Neural cell (in vitro differentiated cells): ENCODE data around the gene SCART1. TPM values are rescaled to one million over a fixed set of nuclear protein-coding genes. Genes with fewer than 3 reads are reported as not detected.

Experiments
- H2AFZ ChIP-seq: fragments of 200-600, 300-800 bp; sonication (generic), shearing (Covaris generic); 2 replicates; pipeline ENCODE4 v1.6.0; 2014; ENCODE audit warnings: low read depth, mild to moderate bottlenecking, antibody characterized with exemption, low read length, moderate library complexity
- H3F3A ChIP-seq: fragments of 200-600 bp; shearing (Covaris generic); 2 replicates; pipeline ENCODE4 v1.6.1; 2016; ENCODE audit warnings: mild to moderate bottlenecking, moderate library complexity, mixed read lengths, antibody characterized with exemption, low read length; ENCODE audit not compliant: insufficient read depth, poor library complexity, severe bottlenecking
- H3K27ac ChIP-seq: fragments of 200-600, 300-800 bp; sonication (generic), shearing (Covaris generic); 2 replicates; pipeline ENCODE4 v1.5.1; 2014; ENCODE audit warnings: mild to moderate bottlenecking, low read length, moderate library complexity
- H3K27me3 ChIP-seq: fragments of 300-800, 200-600 bp; sonication (generic), shearing (Covaris generic); 2 replicates; pipeline ENCODE4 v1.6.0; 2014; ENCODE audit warnings: mild to moderate bottlenecking, low read depth, low read length, moderate library complexity; ENCODE audit not compliant: insufficient read depth
- H3K36me3 ChIP-seq: fragments of 300-800, 200-600 bp; sonication (generic), shearing (Covaris generic); 2 replicates; pipeline ENCODE4 v1.5.1; 2014; ENCODE audit warnings: mild to moderate bottlenecking, antibody characterized with exemption, low read length, moderate library complexity; ENCODE audit not compliant: insufficient read depth
- H3K4me2 ChIP-seq: fragments of 300-800, 200-600 bp; sonication (generic), shearing (Covaris generic); 2 replicates; pipeline ENCODE4 v1.6.0; 2014; ENCODE audit warnings: mild to moderate bottlenecking, low read length
- H3K4me3 ChIP-seq: fragments of 300-800, 200-600 bp; sonication (generic), shearing (Covaris generic); 2 replicates; pipeline ENCODE4 v1.5.1; 2014; ENCODE audit warnings: mild to moderate bottlenecking, low read length, moderate library complexity
- H3K79me2 ChIP-seq: fragments of 200-600 bp; shearing (Covaris generic); replicated peaks from 2 replicates; pipeline ENCODE4 v1.6.0; 2014; ENCODE audit warnings: mild to moderate bottlenecking, low read length, moderate library complexity; ENCODE audit not compliant: insufficient read depth
- H3K9ac ChIP-seq: fragments of 300-800, 200-600 bp; sonication (generic), shearing (Covaris generic); 2 replicates; pipeline ENCODE4 v1.6.1; 2016; ENCODE audit warnings: mild to moderate bottlenecking, low read length, mixed read lengths
- H3K9me2 ChIP-seq: fragments of 200-600 bp; shearing (Covaris generic); 2 replicates; pipeline ENCODE4 v1.6.1; 2016; ENCODE audit warnings: mild to moderate bottlenecking, low read length, mixed read lengths; ENCODE audit not compliant: insufficient read depth
- H3K9me3 ChIP-seq: fragments of 200-600, 300-800 bp; sonication (generic), shearing (Covaris generic); 2 replicates; pipeline ENCODE4 v1.6.1; 2016; ENCODE audit warnings: mild to moderate bottlenecking, mixed run types, low read length, moderate library complexity, mixed read lengths
- H4K20me1 ChIP-seq: fragments of 200-600 bp; shearing (Covaris generic); 2 replicates; pipeline ENCODE4 v1.6.1; 2016; ENCODE audit warnings: mild to moderate bottlenecking, mixed run types; ENCODE audit not compliant: insufficient read depth
- CTCF ChIP-seq: fragments of 450-650 bp; IDR thresholded peaks from 2 replicates; pipeline ENCODE4 v1.5.1; 2014; ENCODE audit warnings: antibody characterized with exemption, mild to moderate bottlenecking, moderate library complexity; ENCODE audit not compliant: poor library complexity, severe bottlenecking
- EP300 ChIP-seq: fragments of 450-650 bp; conservative IDR thresholded peaks from 2 replicates; pipeline ENCODE4 v1.6.1; 2014; ENCODE audit warnings: antibody characterized with exemption, mild to moderate bottlenecking, moderate library complexity; ENCODE audit not compliant: poor library complexity, severe bottlenecking
- EZH2 ChIP-seq: fragments of 200-600, 300-800 bp; shearing (Covaris generic), sonication (generic); IDR thresholded peaks from 2 replicates; pipeline ENCODE4 v1.6.1; 2014; ENCODE audit warnings: antibody characterized with exemption, low read length, borderline replicate concordance, mild to moderate bottlenecking; ENCODE audit not compliant: insufficient read depth, poor library complexity, severe bottlenecking
- MXI1 ChIP-seq: fragments of 450-650 bp; conservative IDR thresholded peaks from 2 replicates; pipeline ENCODE4 v1.6.1; 2014; ENCODE audit warnings: antibody characterized with exemption, mild to moderate bottlenecking; ENCODE audit not compliant: poor library complexity, severe bottlenecking
- POLR2AphosphoS5 ChIP-seq: IDR thresholded peaks from 2 replicates; pipeline ENCODE4 v1.6.1; 2012
- RAD21 ChIP-seq: fragments of 450-650 bp; conservative IDR thresholded peaks from 2 replicates; pipeline ENCODE4 v1.6.1; 2014; ENCODE audit warnings: antibody characterized with exemption, mild to moderate bottlenecking, moderate library complexity
- REST ChIP-seq: IDR thresholded peaks from 2 replicates; pipeline ENCODE4 v1.6.1; 2012; ENCODE audit warnings: borderline replicate concordance
- SMC3 ChIP-seq: fragments of 450-650 bp; conservative IDR thresholded peaks from 2 replicates; pipeline ENCODE4 v1.6.1; 2014; ENCODE audit warnings: antibody characterized with exemption, mild to moderate bottlenecking, moderate library complexity; ENCODE audit not compliant: poor library complexity
- TAF1 ChIP-seq: IDR thresholded peaks from 2 replicates; pipeline ENCODE4 v1.6.1; 2012; ENCODE audit warnings: low read depth
- polyA plus RNA-seq: library from polyadenylated mRNA; depleted of rRNA; stranded (reverse); fragments of >200 nt; gene quantifications from 2 replicates; pipeline ENCODE4 v1.2.3, GENCODE V29; 2014

Gene SCART1
- polyA plus RNA-seq, 1 donor from 2014 or later = 4.3 TPM

GRCh38 chr10:133454204-133454893 is 604 bp downstream of the SCART1 start:
- Histone ChIP-seq H3K36me3 (no peaks in the 10 kb centered on the region), H3K27ac (no peak overlapping the region), H3K4me3 (no peak overlapping the region), H3K9ac (no peak overlapping the region), H3K79me2 (no peaks in the 10 kb centered on the region), H4K20me1 (no peaks in the 10 kb centered on the region), H3K9me2 (no peaks in the 10 kb centered on the region), H3F3A (no peaks in the 10 kb centered on the region), H2AFZ (no peak overlapping the region), H3K27me3 (no peaks in the 10 kb centered on the region), H3K4me2 (no peak overlapping the region), H3K9me3 (peaks cover 6% of the 10 kb centered on the region)
- TF ChIP-seq EZH2 (no peak), EP300 (no peak), TAF1 (no peak), CTCF (no peak), SMC3 (no peak), POLR2AphosphoS5 (no peak), REST (no peak), RAD21 (no peak), MXI1 (no peak)

GRCh38 chr10:133455196-133455595 is 1.5 kb downstream of the SCART1 start:
- Histone ChIP-seq H2AFZ (no peak overlapping the region), H4K20me1 (no peaks in the 10 kb centered on the region), H3K9ac (no peak overlapping the region), H3K9me3 (peaks cover 6% of the 10 kb centered on the region), H3K9me2 (no peaks in the 10 kb centered on the region), H3K27me3 (no peaks in the 10 kb centered on the region), H3K79me2 (no peaks in the 10 kb centered on the region), H3K27ac (no peak overlapping the region), H3K36me3 (no peaks in the 10 kb centered on the region), H3K4me3 (no peak overlapping the region), H3F3A (no peaks in the 10 kb centered on the region), H3K4me2 (no peak overlapping the region)
- TF ChIP-seq TAF1 (no peak), MXI1 (no peak), POLR2AphosphoS5 (no peak), EZH2 (no peak), SMC3 (no peak), CTCF (no peak), EP300 (no peak), REST (no peak), RAD21 (no peak)
